Activated CD4-positive, alpha-beta memory T cell treated with anti-CD3 and anti-CD28 coated beads for 36 hours (primary cell): ENCODE measurements around the gene PAX6. TPM values are rescaled to one million over a fixed set of nuclear protein-coding genes. Genes with fewer than 3 reads are reported as not detected.

Experiments used
- CTCF ChIA-PET: fragments of 350-600 bp; sonication (Branson Sonifier 250); formaldehyde crosslinking; loops from one replicate; lab custom pipeline; 2021; ENCODE audit warnings: antibody characterized with exemption, inconsistent platforms; lab: Charles Lee
- POLR2A ChIA-PET: fragments of 350-600 bp; sonication (Branson Sonifier 250); formaldehyde crosslinking; loops from one replicate; lab custom pipeline; 2021; ENCODE audit warnings: antibody characterized with exemption; lab: Charles Lee
- DNase-seq: peaks from one replicate; pipeline ENCODE4 v3.0.0-alpha.2; 2020
- H3K27ac Mint-ChIP-seq: one replicate; pipeline ENCODE4 v1.8.0; 2021; ENCODE audit warnings: mixed read lengths
- H3K27me3 Mint-ChIP-seq: one replicate; pipeline ENCODE4 v1.8.0; 2021; ENCODE audit warnings: mixed read lengths
- H3K36me3 Mint-ChIP-seq: one replicate; pipeline ENCODE4 v1.8.0; 2021; ENCODE audit warnings: mixed read lengths
- H3K4me1 Mint-ChIP-seq: one replicate; pipeline ENCODE4 v1.8.0; 2021; ENCODE audit warnings: low read depth, mixed read lengths
- H3K4me3 Mint-ChIP-seq: one replicate; pipeline ENCODE4 v1.8.0; 2021; ENCODE audit warnings: mild to moderate bottlenecking, mixed read lengths
- H3K9me3 Mint-ChIP-seq: one replicate; pipeline ENCODE4 v1.8.0; 2021; ENCODE audit warnings: mixed read lengths
- intact Hi-C: fragments of 100-400 bp; cut with micrococcal nuclease; formaldehyde crosslinking; loops from one replicate; pipeline ENCODE4 v1.15.1; 2023
- total RNA-seq, 2 experiments: library from RNA; stranded (reverse); gene quantifications; one replicate each; pipeline ENCODE4 v1.2.3, GENCODE V29; 2021

Gene PAX6
- total RNA-seq, 2 experiments from 2014 or later: not detected

GRCh38 chr11:31821235-31821764 lies 10.2 kb upstream of the PAX6 start:
- Mint-ChIP-seq H3K27me3 (peaks cover 74% of the 10 kb centered on the region), H3K4me1 (peaks cover 15% of the 10 kb centered on the region), H3K4me3 (no peak overlapping the region), H3K27ac (no peak overlapping the region), H3K36me3 (peaks cover 3% of the 10 kb centered on the region), H3K9me3 (no peaks in the 10 kb centered on the region)
- intact Hi-C loops: no loop called here
- DNase-seq: no peak
- CTCF ChIA-PET: interaction anchor here (0.7 kb wide), 1 partner anchor 29 kb away, joined by 3 read pairs; no protein-coding TSS in a partner anchor
- POLR2A ChIA-PET: no interaction called here

DNA sequence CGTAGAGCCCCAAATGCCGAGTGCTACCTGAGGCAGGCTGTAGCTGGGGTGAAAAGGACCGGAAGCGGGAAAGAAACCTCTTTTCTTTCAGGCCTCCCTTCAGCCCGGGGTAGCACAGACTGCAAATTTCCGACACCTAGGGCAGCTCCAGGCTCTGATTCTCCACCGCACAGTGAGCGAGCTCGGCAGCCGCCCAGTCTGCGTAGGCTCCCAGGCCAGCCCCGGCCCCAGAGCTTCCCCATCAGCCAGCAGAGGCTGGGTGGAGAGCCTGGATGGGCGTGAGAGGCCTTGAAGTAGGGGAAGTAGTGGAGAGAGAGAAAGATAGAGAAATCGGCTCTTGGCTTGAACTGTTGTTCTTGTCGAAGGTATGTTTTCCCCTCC lies 9.3 kb upstream of the PAX6 start:
- H3K27me3 Mint-ChIP-seq: peaks cover 72% of the 10 kb centered on the region
- peaks cover 1% of the 10 kb centered on the region for H3K36me3 Mint-ChIP-seq
- H3K27ac Mint-ChIP-seq: no peak overlapping the region
- intact Hi-C loops: no loop called here
- CTCF ChIA-PET: interaction anchor here (0.7 kb wide), 1 partner anchor 30 kb away, joined by 3 read pairs; no protein-coding TSS in a partner anchor
- no peak overlapping the region for H3K4me3 Mint-ChIP-seq
- peaks cover 17% of the 10 kb centered on the region for H3K4me1 Mint-ChIP-seq
- POLR2A ChIA-PET: no interaction called here
- no peak for DNase-seq
- H3K9me3 Mint-ChIP-seq: no peaks in the 10 kb centered on the region

DNA sequence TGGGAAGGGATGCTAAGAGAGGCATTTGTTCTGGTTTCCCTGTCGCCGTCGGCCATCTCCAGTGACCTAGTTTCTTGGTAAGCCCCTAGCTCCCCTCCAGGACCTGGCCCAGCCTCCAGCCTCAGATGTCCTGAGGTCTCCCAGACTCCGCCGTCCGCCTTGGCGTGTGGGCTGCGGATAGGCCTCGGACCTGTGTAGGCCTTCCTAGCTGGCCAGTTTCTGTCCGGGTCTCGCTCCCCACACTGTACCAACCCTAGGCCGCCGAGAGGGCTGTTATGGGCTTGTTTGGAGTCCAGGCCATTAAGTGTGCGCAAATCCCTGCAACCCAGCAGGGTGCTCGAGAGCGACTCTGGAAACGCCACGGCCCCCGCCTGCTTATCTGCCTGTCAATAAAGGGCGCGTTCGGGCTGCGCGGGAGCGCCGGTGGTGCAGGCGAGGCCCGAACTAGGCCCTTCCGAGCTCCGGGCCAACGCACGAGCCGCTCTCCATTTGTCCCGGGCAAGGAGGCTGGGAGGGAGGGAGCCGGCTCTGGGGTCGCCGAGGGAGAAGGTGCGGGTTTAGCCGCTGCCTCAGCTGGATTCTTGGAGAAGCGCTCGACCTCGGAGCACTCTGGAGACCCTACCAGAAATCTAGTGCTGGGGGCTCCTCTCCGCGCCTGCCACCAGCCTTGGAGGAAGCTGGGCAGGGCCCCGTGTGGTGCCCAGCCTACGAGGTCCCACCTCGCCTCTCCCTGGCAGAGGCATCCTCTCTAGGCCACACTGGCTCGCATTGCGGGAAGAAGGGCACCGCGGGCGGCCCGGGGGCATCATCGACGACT lies 8.7 kb upstream of the PAX6 start:
- Mint-ChIP-seq H3K4me1 (peaks cover 19% of the 10 kb centered on the region), H3K36me3 (no peaks in the 10 kb centered on the region), H3K9me3 (no peaks in the 10 kb centered on the region), H3K27me3 (peaks cover 72% of the 10 kb centered on the region), H3K4me3 (no peak overlapping the region), H3K27ac (no peak overlapping the region)
- ChIA-PET POLR2A (no interaction called here), CTCF (no interaction called here)
- no peak for DNase-seq
- intact Hi-C loops: loop anchor here (10.0 kb wide), 2 partner anchors 275 to 765 kb away; partner anchors contain the start of genes EIF3M and RCN1

DNA sequence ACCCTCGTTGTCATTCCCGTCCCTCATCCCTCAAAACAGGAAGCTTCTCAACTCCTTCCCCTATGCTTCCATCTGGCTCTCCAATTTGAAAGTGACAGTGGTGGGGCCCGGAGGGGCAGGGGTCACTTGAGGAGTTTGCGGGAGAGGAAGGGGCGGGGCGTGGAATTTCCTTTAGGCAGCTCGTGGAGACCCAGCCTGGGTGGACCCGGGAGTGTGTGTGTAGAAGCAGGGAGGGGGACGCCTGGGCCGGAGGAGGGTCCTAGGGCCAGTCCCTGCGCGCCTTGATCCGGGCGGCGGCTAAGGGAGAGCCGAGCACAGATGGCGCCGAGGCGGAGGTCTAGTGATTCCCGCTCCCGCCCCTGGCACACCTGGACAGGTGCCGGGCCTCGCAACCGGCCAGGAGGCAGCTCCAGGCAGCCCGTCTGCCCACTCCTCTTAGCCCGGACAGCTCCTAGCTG lies 7.8 kb upstream of the PAX6 start:
- Mint-ChIP-seq H3K4me3 (no peak overlapping the region), H3K9me3 (no peaks in the 10 kb centered on the region), H3K36me3 (no peaks in the 10 kb centered on the region), H3K27ac (no peak overlapping the region), H3K4me1 (peaks cover 24% of the 10 kb centered on the region), H3K27me3 (peaks cover 72% of the 10 kb centered on the region)
- intact Hi-C loops: loop anchor here (10.0 kb wide), 2 partner anchors 276 to 766 kb away; partner anchors contain the start of genes EIF3M and RCN1
- POLR2A ChIA-PET: no interaction called here
- DNase-seq: no peak
- CTCF ChIA-PET: no interaction called here

DNA sequence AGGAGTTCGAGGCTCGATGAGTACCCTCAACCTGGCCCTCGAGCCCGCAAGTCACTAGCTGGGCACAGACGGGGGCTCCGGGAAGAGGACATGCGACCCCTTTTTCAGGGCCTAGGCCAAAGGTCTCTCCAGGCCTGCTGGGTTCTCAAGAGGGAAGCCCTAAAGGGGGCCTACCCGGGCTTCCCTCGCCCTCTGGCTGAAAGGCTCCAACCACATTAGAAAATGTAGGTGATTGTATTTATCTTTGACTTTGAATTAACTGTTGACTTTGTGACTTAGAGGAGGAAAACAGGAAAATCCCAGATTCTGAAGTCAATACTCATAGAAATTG lies 7.3 kb upstream of the PAX6 start:
- no peak overlapping the region for H3K4me3 Mint-ChIP-seq
- DNase-seq: no peak

GRCh38 chr11:31817621-31818424 lies 6.7 kb upstream of the PAX6 start:
- CTCF ChIA-PET: no interaction called here
- peaks cover 68% of the 10 kb centered on the region for H3K27me3 Mint-ChIP-seq
- DNase-seq: no peak

More for the DNA sequence above, 7.3 kb upstream of the PAX6 start:
- peaks cover 27% of the 10 kb centered on the region for H3K4me1 Mint-ChIP-seq
- no peaks in the 10 kb centered on the region for H3K36me3 Mint-ChIP-seq
- H3K27me3 Mint-ChIP-seq: peaks cover 72% of the 10 kb centered on the region
- ChIA-PET POLR2A (no interaction called here), CTCF (no interaction called here)
- intact Hi-C loops: loop anchor here (10.0 kb wide), 2 partner anchors 276 to 766 kb away; partner anchors contain the start of genes EIF3M and RCN1
- no peak overlapping the region for H3K27ac Mint-ChIP-seq
- H3K9me3 Mint-ChIP-seq: no peaks in the 10 kb centered on the region

DNA sequence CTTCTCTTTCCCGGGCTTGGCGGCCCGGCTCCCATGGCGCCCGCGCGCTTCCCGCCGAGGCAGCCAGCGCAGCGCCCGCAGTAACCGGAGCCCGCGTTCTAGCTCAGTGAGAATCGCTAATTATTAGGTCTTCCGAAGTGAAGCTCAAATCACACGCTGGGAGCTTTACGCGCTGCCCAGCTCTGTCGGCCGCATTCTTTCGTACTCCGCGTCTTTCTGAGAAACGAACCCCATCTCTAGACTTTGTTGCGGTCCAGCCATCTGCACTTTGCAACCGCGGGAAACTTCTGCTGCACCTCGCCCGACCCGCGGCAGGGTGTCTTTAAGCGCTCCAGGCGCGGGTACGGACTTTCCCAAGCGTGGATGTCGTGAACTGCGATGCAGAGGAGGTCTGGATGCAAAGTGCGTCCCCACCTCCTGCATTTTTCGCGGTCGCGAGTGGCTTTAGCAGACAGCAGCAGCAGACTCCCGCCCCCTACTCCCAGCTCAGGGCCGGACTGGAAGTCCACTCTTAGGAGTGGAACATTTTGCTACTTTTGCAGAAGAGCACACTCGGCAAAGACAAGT lies 6.0 kb upstream of the PAX6 start:
- intact Hi-C loops: loop anchor here (1.0 to 10.0 kb wide), 3 partner anchors 13 to 768 kb away; partner anchors contain the start of genes EIF3M and RCN1
- ChIA-PET CTCF (no interaction called here), POLR2A (no interaction called here)
- H3K27me3 Mint-ChIP-seq: peaks cover 67% of the 10 kb centered on the region
- peak overlapping the region; percentile 10 for H3K4me3 Mint-ChIP-seq
- no peaks in the 10 kb centered on the region for H3K9me3 Mint-ChIP-seq
- DNase-seq: no peak
- no peaks in the 10 kb centered on the region for H3K36me3 Mint-ChIP-seq
- H3K4me1 Mint-ChIP-seq: peaks cover 33% of the 10 kb centered on the region
- H3K27ac Mint-ChIP-seq: no peak overlapping the region

More at GRCh38 chr11:31817621-31818424, 6.7 kb upstream of the PAX6 start:
- POLR2A ChIA-PET: no interaction called here
- H3K4me1 Mint-ChIP-seq: peaks cover 29% of the 10 kb centered on the region
- H3K4me3 Mint-ChIP-seq: no peak overlapping the region
- H3K9me3 Mint-ChIP-seq: no peaks in the 10 kb centered on the region
- intact Hi-C loops: loop anchor here (1.0 to 10.0 kb wide), 3 partner anchors 14 to 767 kb away; partner anchors contain the start of genes EIF3M and RCN1
- no peaks in the 10 kb centered on the region for H3K36me3 Mint-ChIP-seq
- no peak overlapping the region for H3K27ac Mint-ChIP-seq

DNA sequence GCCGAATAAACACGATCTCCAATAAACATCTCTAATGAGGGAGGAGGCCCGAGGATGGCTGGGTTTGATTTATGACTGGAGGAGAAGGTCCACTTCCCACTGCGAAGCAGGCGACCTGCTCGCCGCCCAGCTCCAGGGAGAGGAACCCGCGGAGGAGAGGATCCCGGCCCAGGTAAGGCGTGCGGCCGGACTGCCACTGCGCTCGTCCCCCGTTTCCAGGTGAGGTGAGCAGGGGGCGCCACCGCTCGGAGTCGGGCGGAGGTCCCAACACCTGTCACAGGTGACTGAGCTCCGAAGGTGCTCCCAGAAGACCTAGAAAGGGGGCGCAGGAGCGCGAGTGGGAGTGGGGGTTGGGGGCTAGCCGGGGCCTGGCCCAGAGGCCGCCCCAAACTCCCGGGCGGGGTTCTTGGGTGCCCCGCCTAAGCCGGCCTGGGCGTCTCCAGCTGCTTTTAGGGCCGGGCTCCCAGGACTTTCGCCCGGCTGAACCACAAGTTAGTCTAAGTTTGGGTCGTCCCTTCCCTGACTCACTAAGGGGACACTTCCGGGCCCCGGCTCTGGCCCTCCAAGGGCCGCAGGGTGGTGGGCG lies 5.4 kb upstream of the PAX6 start:
- H3K27ac Mint-ChIP-seq: no peak overlapping the region
- intact Hi-C loops: loop anchor here (1.0 to 10.0 kb wide), 3 partner anchors 12 to 768 kb away; partner anchors contain the start of genes EIF3M and RCN1

GRCh38 chr11:31815711-31816467 lies 4.8 kb upstream of the PAX6 start:
- DNase-seq: no peak
- ChIA-PET CTCF (no interaction called here), POLR2A (no interaction called here)
- Mint-ChIP-seq H3K36me3 (peaks cover 4% of the 10 kb centered on the region), H3K9me3 (no peaks in the 10 kb centered on the region), H3K4me1 (peaks cover 41% of the 10 kb centered on the region), H3K27me3 (peaks cover 67% of the 10 kb centered on the region), H3K27ac (no peak overlapping the region), H3K4me3 (peak overlapping the region; percentile 27)
- intact Hi-C loops: loop anchor here (2.0 to 10.0 kb wide), 3 partner anchors 15 to 769 kb away; partner anchors contain the start of genes EIF3M and RCN1

More for the DNA sequence above, 5.4 kb upstream of the PAX6 start:
- peak overlapping the region; percentile 27 for H3K4me3 Mint-ChIP-seq
- H3K36me3 Mint-ChIP-seq: peaks cover 2% of the 10 kb centered on the region
- DNase-seq: no peak
- no peaks in the 10 kb centered on the region for H3K9me3 Mint-ChIP-seq
- H3K4me1 Mint-ChIP-seq: peaks cover 37% of the 10 kb centered on the region
- ChIA-PET CTCF (no interaction called here), POLR2A (no interaction called here)
- peaks cover 66% of the 10 kb centered on the region for H3K27me3 Mint-ChIP-seq

GRCh38 chr11:31814176-31814868 lies 3.2 kb upstream of the PAX6 start:
- peaks cover 6% of the 10 kb centered on the region for H3K36me3 Mint-ChIP-seq
- no peak overlapping the region for H3K4me3 Mint-ChIP-seq
- H3K4me1 Mint-ChIP-seq: peaks cover 48% of the 10 kb centered on the region
- H3K9me3 Mint-ChIP-seq: no peaks in the 10 kb centered on the region
- H3K27ac Mint-ChIP-seq: no peak overlapping the region
- H3K27me3 Mint-ChIP-seq: peaks cover 63% of the 10 kb centered on the region
- ChIA-PET POLR2A (no interaction called here), CTCF (no interaction called here)
- intact Hi-C loops: loop anchor here (2.0 to 10.0 kb wide), 5 partner anchors 14 to 770 kb away; partner anchors contain the start of genes DCDC1, DNAJC24, EIF3M and ELP4
- no peak for DNase-seq
